ENCODE data around the gene KRTAP10-1. TPM values are rescaled to one million over a fixed set of nuclear protein-coding genes. Genes with fewer than 3 reads are reported as not detected.

Gene KRTAP10-1
- total and polyA plus RNA-seq, 9 of the 15 experiments (the other 6 are each of a cell fraction or from before 2014, with no cell fraction given): not detected

DNA sequence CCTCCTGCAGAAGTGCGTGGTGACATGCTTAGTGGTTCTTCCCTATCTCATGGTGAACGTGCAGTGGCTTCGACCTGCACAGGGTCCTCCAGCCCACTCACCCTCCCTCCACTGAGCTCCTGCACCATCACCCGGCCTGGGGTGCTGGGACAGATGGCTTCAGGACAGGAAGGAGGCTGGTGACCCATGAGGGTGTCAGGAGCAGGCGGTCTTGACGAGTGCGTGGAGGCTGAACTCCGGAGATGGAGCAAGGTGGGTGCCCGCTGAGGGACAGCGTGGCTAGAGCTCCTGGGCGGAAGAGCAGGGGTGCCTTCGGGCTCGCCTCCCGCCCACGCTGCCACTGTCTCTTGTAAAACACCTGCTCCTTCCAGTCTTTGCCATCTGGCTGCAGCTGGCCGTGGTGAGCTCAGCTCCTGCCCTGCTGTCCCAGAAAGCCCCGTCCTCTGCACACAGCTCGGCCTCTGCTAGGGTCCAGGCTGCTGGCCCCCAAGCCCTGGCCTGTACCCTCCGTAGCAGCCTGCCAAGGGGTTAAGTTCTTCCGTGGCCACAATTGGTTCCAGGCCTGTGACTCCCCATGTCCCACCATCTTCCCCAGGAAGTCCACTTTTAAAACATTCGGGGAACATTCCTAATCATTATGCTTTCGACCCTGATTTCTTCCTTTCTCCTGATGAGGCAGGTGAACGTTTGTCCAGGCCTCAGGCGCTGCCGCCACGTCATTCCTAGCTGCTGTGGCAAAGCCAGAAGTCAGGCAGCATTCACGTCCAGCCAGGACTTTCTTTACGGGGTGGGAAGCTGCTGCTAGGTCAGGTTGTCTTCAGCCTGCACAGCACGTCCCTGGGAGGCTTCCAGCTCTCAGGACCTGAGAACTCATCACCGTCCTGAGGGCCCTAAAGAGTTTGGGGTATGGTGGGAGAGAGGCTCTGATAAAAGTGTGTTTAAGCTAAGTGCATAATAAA, 8.1 kb downstream of the KRTAP10-1 start (continued):
- TF ChIP-seq, protein P1, sequence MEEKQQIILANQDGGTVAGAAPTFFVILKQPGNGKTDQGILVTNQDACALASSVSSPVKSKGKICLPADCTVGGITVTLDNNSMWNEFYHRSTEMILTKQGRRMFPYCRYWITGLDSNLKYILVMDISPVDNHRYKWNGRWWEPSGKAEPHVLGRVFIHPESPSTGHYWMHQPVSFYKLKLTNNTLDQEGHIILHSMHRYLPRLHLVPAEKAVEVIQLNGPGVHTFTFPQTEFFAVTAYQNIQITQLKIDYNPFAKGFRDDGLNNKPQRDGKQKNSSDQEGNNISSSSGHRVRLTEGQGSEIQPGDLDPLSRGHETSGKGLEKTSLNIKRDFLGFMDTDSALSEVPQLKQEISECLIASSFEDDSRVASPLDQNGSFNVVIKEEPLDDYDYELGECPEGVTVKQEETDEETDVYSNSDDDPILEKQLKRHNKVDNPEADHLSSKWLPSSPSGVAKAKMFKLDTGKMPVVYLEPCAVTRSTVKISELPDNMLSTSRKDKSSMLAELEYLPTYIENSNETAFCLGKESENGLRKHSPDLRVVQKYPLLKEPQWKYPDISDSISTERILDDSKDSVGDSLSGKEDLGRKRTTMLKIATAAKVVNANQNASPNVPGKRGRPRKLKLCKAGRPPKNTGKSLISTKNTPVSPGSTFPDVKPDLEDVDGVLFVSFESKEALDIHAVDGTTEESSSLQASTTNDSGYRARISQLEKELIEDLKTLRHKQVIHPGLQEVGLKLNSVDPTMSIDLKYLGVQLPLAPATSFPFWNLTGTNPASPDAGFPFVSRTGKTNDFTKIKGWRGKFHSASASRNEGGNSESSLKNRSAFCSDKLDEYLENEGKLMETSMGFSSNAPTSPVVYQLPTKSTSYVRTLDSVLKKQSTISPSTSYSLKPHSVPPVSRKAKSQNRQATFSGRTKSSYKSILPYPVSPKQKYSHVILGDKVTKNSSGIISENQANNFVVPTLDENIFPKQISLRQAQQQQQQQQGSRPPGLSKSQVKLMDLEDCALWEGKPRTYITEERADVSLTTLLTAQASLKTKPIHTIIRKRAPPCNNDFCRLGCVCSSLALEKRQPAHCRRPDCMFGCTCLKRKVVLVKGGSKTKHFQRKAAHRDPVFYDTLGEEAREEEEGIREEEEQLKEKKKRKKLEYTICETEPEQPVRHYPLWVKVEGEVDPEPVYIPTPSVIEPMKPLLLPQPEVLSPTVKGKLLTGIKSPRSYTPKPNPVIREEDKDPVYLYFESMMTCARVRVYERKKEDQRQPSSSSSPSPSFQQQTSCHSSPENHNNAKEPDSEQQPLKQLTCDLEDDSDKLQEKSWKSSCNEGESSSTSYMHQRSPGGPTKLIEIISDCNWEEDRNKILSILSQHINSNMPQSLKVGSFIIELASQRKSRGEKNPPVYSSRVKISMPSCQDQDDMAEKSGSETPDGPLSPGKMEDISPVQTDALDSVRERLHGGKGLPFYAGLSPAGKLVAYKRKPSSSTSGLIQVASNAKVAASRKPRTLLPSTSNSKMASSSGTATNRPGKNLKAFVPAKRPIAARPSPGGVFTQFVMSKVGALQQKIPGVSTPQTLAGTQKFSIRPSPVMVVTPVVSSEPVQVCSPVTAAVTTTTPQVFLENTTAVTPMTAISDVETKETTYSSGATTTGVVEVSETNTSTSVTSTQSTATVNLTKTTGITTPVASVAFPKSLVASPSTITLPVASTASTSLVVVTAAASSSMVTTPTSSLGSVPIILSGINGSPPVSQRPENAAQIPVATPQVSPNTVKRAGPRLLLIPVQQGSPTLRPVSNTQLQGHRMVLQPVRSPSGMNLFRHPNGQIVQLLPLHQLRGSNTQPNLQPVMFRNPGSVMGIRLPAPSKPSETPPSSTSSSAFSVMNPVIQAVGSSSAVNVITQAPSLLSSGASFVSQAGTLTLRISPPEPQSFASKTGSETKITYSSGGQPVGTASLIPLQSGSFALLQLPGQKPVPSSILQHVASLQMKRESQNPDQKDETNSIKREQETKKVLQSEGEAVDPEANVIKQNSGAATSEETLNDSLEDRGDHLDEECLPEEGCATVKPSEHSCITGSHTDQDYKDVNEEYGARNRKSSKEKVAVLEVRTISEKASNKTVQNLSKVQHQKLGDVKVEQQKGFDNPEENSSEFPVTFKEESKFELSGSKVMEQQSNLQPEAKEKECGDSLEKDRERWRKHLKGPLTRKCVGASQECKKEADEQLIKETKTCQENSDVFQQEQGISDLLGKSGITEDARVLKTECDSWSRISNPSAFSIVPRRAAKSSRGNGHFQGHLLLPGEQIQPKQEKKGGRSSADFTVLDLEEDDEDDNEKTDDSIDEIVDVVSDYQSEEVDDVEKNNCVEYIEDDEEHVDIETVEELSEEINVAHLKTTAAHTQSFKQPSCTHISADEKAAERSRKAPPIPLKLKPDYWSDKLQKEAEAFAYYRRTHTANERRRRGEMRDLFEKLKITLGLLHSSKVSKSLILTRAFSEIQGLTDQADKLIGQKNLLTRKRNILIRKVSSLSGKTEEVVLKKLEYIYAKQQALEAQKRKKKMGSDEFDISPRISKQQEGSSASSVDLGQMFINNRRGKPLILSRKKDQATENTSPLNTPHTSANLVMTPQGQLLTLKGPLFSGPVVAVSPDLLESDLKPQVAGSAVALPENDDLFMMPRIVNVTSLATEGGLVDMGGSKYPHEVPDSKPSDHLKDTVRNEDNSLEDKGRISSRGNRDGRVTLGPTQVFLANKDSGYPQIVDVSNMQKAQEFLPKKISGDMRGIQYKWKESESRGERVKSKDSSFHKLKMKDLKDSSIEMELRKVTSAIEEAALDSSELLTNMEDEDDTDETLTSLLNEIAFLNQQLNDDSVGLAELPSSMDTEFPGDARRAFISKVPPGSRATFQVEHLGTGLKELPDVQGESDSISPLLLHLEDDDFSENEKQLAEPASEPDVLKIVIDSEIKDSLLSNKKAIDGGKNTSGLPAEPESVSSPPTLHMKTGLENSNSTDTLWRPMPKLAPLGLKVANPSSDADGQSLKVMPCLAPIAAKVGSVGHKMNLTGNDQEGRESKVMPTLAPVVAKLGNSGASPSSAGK (IDR thresholded peaks at IDR 0.05): no peak
- TF ChIP-seq POLR3G (IDR thresholded peaks at IDR 0.05; ENCODE audit: extremely low read depth, insufficient read length, insufficient replicate concordance): no peak
- TF ChIP-seq, protein P2, sequence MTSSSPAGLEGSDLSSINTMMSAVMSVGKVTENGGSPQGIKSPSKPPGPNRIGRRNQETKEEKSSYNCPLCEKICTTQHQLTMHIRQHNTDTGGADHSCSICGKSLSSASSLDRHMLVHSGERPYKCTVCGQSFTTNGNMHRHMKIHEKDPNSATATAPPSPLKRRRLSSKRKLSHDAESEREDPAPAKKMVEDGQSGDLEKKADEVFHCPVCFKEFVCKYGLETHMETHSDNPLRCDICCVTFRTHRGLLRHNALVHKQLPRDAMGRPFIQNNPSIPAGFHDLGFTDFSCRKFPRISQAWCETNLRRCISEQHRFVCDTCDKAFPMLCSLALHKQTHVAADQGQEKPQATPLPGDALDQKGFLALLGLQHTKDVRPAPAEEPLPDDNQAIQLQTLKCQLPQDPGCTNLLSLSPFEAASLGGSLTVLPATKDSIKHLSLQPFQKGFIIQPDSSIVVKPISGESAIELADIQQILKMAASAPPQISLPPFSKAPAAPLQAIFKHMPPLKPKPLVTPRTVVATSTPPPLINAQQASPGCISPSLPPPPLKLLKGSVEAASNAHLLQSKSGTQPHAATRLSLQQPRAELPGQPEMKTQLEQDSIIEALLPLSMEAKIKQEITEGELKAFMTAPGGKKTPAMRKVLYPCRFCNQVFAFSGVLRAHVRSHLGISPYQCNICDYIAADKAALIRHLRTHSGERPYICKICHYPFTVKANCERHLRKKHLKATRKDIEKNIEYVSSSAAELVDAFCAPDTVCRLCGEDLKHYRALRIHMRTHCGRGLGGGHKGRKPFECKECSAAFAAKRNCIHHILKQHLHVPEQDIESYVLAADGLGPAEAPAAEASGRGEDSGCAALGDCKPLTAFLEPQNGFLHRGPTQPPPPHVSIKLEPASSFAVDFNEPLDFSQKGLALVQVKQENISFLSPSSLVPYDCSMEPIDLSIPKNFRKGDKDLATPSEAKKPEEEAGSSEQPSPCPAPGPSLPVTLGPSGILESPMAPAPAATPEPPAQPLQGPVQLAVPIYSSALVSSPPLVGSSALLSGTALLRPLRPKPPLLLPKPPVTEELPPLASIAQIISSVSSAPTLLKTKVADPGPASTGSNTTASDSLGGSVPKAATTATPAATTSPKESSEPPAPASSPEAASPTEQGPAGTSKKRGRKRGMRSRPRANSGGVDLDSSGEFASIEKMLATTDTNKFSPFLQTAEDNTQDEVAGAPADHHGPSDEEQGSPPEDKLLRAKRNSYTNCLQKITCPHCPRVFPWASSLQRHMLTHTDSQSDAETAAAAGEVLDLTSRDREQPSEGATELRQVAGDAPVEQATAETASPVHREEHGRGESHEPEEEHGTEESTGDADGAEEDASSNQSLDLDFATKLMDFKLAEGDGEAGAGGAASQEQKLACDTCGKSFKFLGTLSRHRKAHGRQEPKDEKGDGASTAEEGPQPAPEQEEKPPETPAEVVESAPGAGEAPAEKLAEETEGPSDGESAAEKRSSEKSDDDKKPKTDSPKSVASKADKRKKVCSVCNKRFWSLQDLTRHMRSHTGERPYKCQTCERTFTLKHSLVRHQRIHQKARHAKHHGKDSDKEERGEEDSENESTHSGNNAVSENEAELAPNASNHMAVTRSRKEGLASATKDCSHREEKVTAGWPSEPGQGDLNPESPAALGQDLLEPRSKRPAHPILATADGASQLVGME (CRISPR knock-in tag; IDR thresholded peaks at IDR 0.05): no peak
- TF ChIP-seq ZNF444 (CRISPR knock-in tag; IDR thresholded peaks at IDR 0.05): no peak
- TF ChIP-seq, protein P3, sequence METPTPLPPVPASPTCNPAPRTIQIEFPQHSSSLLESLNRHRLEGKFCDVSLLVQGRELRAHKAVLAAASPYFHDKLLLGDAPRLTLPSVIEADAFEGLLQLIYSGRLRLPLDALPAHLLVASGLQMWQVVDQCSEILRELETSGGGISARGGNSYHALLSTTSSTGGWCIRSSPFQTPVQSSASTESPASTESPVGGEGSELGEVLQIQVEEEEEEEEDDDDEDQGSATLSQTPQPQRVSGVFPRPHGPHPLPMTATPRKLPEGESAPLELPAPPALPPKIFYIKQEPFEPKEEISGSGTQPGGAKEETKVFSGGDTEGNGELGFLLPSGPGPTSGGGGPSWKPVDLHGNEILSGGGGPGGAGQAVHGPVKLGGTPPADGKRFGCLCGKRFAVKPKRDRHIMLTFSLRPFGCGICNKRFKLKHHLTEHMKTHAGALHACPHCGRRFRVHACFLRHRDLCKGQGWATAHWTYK (CRISPR knock-in tag; IDR thresholded peaks at IDR 0.05): no peak
- TF ChIP-seq EHMT2 (IDR thresholded peaks at IDR 0.05): no peak
- TF ChIP-seq EGR1 (conservative IDR thresholded peaks at IDR 0.05): peak; percentile 29; the same call in 1 of the 2 replicates

Data from K562 (cell line).